ENCODE measurements around the gene CCNF. TPM values are rescaled to one million over a fixed set of nuclear protein-coding genes. Genes with fewer than 3 reads are reported as not detected.
A peak's percentile ranks its signal among the peaks of the same experiment; 100 is the strongest.

Gene CCNF
- total RNA-seq, 2 donors from 2014 or later, result 0.99 to 2.3 TPM

DNA sequence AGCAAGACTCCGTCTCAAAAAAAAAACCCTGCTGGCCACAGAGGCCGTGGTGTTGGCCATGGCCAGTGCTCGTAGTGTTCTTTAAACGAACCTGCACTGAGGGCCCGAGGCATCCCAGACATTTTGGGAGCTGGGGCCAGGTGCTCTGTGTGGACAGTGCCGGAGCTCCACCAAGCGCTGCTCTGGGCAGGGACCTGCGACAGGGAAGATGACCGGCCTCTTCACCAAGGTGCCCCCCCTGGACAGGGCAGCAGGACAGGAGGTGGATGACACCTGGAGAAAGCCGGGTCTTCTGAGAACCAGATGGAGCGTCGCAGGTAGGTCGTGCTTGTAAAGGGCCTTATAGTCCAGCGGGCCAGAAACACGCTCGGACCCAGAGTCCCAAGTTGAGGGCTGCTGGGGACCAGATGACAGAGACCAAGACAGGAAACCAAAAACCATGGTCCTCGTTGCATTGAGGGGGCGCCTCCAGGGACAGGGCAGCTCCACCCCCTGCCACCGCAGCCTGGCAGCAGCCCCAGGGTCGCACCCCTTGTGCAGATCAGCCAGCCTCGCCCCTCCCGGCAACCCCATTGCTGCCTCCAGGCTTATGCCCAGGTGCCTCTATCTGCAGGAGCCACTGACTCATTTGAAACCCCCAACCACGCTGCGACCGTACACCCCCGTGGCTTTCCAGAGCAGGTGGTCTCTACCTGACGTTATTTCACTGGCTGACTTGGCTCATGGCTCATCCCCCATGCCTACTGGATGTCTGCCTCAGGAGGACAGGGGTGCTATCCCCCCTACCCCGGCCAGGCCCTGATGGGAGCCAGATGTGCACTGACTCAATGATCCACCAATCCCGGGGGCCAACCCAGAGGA is 37.6 kb downstream of the CCNF start:
- Histone ChIP-seq H3K27me3 (no peaks in the 10 kb centered on the region), H3K4me3 (no peak overlapping the region), H3K27ac (no peak overlapping the region), H3K36me3 (replicated peaks in 1 of 2; ENCODE audit: insufficient read depth in 1 of 2, low read depth in 2 of 2) (no peaks in the 10 kb centered on the region), H3K9me3 (no peaks in the 10 kb centered on the region), H3K4me1 (peaks cover 40% of the 10 kb centered on the region)
- no peak for TF ChIP-seq POLR2A (IDR thresholded peaks at IDR 0.05)
- TF ChIP-seq, protein P1, sequence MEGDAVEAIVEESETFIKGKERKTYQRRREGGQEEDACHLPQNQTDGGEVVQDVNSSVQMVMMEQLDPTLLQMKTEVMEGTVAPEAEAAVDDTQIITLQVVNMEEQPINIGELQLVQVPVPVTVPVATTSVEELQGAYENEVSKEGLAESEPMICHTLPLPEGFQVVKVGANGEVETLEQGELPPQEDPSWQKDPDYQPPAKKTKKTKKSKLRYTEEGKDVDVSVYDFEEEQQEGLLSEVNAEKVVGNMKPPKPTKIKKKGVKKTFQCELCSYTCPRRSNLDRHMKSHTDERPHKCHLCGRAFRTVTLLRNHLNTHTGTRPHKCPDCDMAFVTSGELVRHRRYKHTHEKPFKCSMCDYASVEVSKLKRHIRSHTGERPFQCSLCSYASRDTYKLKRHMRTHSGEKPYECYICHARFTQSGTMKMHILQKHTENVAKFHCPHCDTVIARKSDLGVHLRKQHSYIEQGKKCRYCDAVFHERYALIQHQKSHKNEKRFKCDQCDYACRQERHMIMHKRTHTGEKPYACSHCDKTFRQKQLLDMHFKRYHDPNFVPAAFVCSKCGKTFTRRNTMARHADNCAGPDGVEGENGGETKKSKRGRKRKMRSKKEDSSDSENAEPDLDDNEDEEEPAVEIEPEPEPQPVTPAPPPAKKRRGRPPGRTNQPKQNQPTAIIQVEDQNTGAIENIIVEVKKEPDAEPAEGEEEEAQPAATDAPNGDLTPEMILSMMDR (IDR thresholded peaks at IDR 0.05), result no peak
- no peak for DNase-seq
- intact Hi-C loops (cut with DNase I), result no loop called here
- WGBS, 2 donors, result 85 to 96% methylated on average over 15 to 29 of the region's 29 CpGs
- ATAC-seq, result no peak

DNA sequence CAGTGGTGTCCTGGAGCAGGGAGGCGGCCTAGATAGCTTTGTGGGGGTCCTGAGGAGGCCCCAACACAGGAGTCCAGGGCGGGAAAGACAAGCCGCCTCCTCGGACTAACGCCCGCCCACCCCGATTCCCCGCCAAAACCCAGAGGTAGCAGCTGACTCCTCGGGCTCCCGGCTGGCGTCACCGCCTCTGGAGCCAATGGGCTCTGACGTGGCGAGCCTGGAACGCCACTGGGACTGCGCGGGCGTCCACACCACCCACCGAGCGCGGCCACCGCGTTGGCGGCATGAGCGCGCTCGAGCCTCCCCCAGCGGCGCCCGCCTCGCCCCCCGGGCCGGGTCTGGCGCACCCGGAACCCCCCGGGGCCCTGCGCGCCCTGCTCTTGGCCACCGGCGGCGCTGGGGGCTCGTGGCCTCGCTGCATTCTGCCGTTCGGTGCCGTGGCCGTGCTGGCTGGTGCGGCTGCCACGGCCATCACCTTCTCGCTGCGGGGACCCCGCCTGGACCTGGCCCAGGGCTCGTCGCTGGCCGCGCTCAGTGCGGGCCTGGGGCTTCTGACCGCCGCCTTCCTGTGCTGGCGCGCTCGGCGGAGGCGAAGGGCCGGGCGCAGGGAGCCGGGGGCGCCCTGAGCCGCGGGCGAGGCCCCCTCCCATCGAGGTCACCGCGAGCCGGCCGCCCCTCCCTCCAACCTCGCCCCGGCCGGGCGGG is 38.4 kb downstream of the CCNF start:
- DNase-seq, result peak; percentile 66 to 81 (median 75)
- peak overlapping the region in 3 of 4 donors; percentile 34 to 46 (median 40) for H3K27ac ChIP-seq
- no peaks in the 10 kb centered on the region for H3K36me3 ChIP-seq (replicated peaks in 1 of 2; ENCODE audit: insufficient read depth in 1 of 2, low read depth in 2 of 2)
- H3K27me3 ChIP-seq, result no peaks in the 10 kb centered on the region
- peak overlapping the region in 1 of 2 donors; percentile 1 for H3K4me3 ChIP-seq
- intact Hi-C loops (cut with DNase I), result no loop called here
- no peaks in the 10 kb centered on the region for H3K9me3 ChIP-seq
- ATAC-seq, result peak; percentile 74
- H3K4me1 ChIP-seq, result peaks cover 43% of the 10 kb centered on the region
- TF ChIP-seq, protein P1 (IDR thresholded peaks at IDR 0.05), result peak in 2 of 7 experiments; percentile 21 to 28
- peak; percentile 7 to 46 (median 25) for TF ChIP-seq POLR2A (IDR thresholded peaks at IDR 0.05)
- WGBS, 2 donors, result 0 to 2% methylated on average over 1 to 79 of the region's 80 CpGs

DNA sequence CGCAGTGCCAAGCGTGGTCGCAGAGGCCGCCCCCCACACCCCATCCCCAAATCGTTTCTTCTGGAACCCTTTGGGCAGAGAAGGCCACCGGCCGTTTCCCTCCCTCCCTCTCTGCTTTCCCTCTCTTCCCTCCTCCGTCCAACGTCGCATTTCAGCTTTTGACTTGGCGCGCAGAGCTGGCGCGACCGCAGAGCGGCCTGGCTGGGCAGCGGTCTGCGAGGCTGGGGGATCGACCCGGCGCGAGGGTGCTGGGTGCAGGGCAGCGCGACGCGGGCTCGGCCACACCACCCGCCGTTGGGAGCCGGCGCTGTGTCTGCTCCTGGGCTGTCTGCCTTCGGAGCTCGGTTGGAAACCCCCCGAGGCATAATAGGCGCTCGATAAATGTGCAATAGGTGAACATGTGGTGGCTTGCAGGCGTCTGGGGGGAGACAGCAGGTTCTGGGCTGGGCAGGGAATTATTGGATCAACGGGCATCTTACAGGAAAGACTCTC is 39.0 kb downstream of the CCNF start:
- Histone ChIP-seq H3K27ac (peak overlapping the region in 3 of 4 donors; percentile 34 to 46 (median 40)), H3K4me1 (peaks cover 45% of the 10 kb centered on the region), H3K4me3 (no peak overlapping the region), H3K27me3 (no peaks in the 10 kb centered on the region), H3K36me3 (replicated peaks in 1 of 2; ENCODE audit: insufficient read depth in 1 of 2, low read depth in 2 of 2) (no peaks in the 10 kb centered on the region), H3K9me3 (no peaks in the 10 kb centered on the region)
- TF ChIP-seq, protein P1 (IDR thresholded peaks at IDR 0.05), result no peak
- TF ChIP-seq POLR2A (IDR thresholded peaks at IDR 0.05), result no peak
- DNase-seq (peak in 1 of 4 donors; percentile 40), ATAC-seq (peak; percentile 45)
- 3% methylated on average over 32 to 38 of the region's 38 CpGs for WGBS, 2 donors
- intact Hi-C loops (cut with DNase I), result no loop called here

DNA sequence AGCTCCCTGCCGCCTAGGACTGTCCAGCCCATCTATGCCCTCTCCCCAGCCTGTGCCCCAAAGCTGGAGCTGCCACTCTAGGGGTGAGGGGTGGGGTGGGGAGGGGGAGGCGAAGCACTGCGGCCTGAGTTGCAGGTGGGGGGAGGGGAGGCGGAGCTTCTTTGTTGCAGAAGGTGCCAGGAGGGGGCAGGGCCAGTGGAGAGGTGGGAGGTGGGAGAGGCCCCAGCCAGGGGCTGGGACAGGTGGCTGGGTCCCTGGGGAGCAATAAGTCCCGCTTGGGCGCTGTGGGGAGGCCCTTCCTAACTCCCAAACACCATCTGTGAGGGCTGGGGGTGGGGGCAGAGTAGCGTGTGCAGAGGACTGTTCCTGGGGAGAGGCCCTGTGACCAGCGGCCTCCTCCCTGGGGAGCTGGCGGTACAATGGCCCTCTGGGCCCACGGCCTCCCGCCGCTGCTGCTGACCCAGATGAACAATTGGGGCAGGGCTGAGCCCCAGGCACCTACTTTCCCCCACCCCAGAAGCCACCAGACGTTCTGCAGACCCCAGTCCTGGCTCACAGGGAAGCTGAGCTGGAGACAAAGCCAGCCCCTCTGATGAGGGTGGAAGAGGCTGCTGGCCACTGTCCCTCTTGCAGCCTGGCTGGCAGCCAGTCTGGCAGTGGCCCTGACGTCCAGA is 39.6 kb downstream of the CCNF start:
- Histone ChIP-seq H3K27ac (peak overlapping the region in 1 of 4 donors; percentile 46), H3K36me3 (replicated peaks in 1 of 2; ENCODE audit: insufficient read depth in 1 of 2, low read depth in 2 of 2) (no peaks in the 10 kb centered on the region), H3K9me3 (no peaks in the 10 kb centered on the region), H3K4me1 (peaks cover 49% of the 10 kb centered on the region), H3K27me3 (no peaks in the 10 kb centered on the region), H3K4me3 (no peak overlapping the region)
- TF ChIP-seq POLR2A (IDR thresholded peaks at IDR 0.05), result no peak
- TF ChIP-seq, protein P1 (IDR thresholded peaks at IDR 0.05), result no peak
- intact Hi-C loops (cut with DNase I), result no loop called here
- no peak for ATAC-seq
- 31 to 33% methylated on average over 3 to 14 of the region's 14 CpGs for WGBS, 2 donors
- DNase-seq, result peak in 2 of 4 donors; percentile 33

All from body of pancreas (tissue), 4 donors.